SH-SY5Y (cell line): Measurements from ENCODE around the gene RELB.

Experiments
- GATA2 ChIP-seq: IDR thresholded peaks from 2 replicates; pipeline ENCODE4 v1.6.1; 2011; ENCODE audit warnings: mild to moderate bottlenecking, low read depth, low read length
- GATA3 ChIP-seq: IDR thresholded peaks from 2 replicates; pipeline ENCODE4 v1.6.1; 2011; ENCODE audit warnings: low read depth, mild to moderate bottlenecking, low read length, moderate library complexity

- TF ChIP-seq GATA3, result no peak
- no peak for TF ChIP-seq GATA2
These were observed 69.7 kb downstream of the RELB start for GRCh38 chr19:45070861-45071544.
